Progenitor cell of endocrine pancreas (in vitro differentiated cells): ENCODE results near the gene MYOC. TPM values are rescaled to one million over a fixed set of nuclear protein-coding genes. Genes with fewer than 3 reads are reported as not detected.

Experiments used
- DNase-seq: peaks from one replicate; pipeline ENCODE4 v3.0.0; 2021; ENCODE audit warnings: low spot score; ENCODE audit not compliant: unreplicated experiment
- H3K27ac Mint-ChIP-seq: 2 replicates; pipeline ENCODE4 v1.8.0; 2021; ENCODE audit warnings: mild to moderate bottlenecking, moderate library complexity, mixed read lengths
- H3K27me3 Mint-ChIP-seq: 2 replicates; pipeline ENCODE4 v1.8.0; 2021; ENCODE audit warnings: mixed read lengths
- H3K36me3 Mint-ChIP-seq: 2 replicates; pipeline ENCODE4 v1.8.0; 2022; ENCODE audit warnings: mixed read lengths; ENCODE audit not compliant: insufficient read depth
- H3K4me1 Mint-ChIP-seq: 2 replicates; pipeline ENCODE4 v1.8.0; 2021; ENCODE audit warnings: low read depth, mixed read lengths
- H3K4me3 Mint-ChIP-seq: 2 replicates; pipeline ENCODE4 v1.8.0; 2021; ENCODE audit warnings: low read depth, mild to moderate bottlenecking, moderate library complexity, mixed read lengths
- H3K9me3 Mint-ChIP-seq: 2 replicates; pipeline ENCODE4 v1.8.0; 2021; ENCODE audit warnings: low read depth, mixed read lengths
- CTCF ChIP-seq: fragments of 200-600 bp; sonication (generic); IDR thresholded peaks from one replicate; pipeline ENCODE4 v1.5.0; 2021; ENCODE audit warnings: antibody characterized with exemption, mild to moderate bottlenecking; ENCODE audit not compliant: unreplicated experiment
- total RNA-seq: library from RNA; stranded (reverse); gene quantifications from 2 replicates; pipeline ENCODE4 v1.2.1, GENCODE V29; 2021

The MYOC gene
- total RNA-seq, 1 donor from 2014 or later = not detected

GRCh38 chr1:171676823-171677222, 24.3 kb upstream of the MYOC start:
- H3K9me3 Mint-ChIP-seq = no peaks in the 10 kb centered on the region
- no peaks in the 10 kb centered on the region for H3K4me1 Mint-ChIP-seq
- H3K4me3 Mint-ChIP-seq = no peak overlapping the region
- H3K27me3 Mint-ChIP-seq = no peaks in the 10 kb centered on the region
- TF ChIP-seq CTCF = no peak
- DNase-seq = no peak
- no peak overlapping the region for H3K27ac Mint-ChIP-seq
- no peaks in the 10 kb centered on the region for H3K36me3 Mint-ChIP-seq

DNA sequence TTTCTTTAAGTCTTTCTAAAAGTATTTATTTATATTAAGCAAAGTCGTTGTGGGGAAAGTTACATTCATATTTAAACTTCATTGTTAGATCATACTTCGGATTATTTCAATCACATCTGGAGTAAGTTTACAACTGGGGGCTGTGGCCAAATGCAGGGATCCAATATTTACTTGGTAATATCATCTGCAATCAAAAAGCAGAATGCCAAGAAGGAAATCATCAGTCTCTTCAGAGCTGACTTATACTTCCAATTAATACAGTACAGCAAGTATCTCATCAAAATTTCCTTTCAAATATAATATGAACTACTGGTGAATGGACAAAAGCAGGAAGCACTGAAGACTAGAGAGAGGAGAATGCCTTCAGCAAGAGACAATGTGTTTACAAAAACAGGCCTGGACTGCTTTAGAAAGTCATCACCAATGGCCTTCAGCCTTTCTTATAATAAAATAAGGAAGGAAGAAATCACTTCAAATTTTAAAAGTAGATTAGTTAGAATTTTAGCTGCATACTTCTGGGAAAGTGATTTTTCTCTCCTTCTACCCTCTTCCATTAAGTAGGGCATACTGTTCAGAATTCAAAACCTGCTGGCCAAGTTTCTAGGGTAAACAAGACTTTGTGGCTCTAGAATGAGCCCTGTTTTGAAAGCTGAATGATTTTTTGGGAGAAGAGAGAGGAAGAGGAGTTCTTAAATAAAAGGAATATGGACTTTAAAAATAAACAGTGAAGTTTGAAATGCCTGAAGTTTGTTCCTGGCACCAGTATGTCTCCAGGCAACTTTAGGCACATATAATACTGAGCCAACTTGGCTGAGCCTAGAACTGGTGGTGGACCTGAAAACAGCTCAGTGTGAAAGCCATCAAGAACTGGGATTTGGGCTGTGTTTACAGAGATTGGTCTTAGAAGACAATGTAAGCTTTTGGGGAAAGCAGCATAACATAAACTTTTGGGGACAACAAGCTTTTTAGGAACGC, 22.2 kb upstream of the MYOC start:
- DNase-seq = no peak
- Mint-ChIP-seq H3K4me3 (no peak overlapping the region), H3K36me3 (no peaks in the 10 kb centered on the region), H3K27ac (no peak overlapping the region), H3K9me3 (no peaks in the 10 kb centered on the region), H3K27me3 (no peaks in the 10 kb centered on the region), H3K4me1 (no peaks in the 10 kb centered on the region)
- no peak for TF ChIP-seq CTCF

DNA sequence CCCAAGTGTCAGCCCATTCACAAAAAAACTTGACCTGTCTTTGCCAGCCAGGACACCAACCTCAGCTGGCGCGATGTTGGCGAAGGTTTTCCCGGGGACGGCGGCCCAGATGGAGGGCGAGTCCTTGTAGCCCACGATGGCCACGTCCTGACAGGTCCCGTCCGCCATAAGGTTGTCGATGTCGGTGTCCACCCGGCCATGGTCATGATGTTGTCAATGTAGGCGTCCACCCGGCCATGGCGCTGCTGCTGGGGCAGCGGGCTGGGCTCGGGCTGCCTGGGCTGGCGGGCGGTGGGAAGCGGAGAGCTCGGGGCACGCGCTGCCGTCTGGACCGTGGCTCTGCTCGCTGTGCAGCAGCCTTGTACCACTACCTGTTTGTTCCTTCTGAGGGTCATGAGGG, 18.3 kb upstream of the MYOC start:
- DNase-seq = no peak
- no peak overlapping the region for H3K4me3 Mint-ChIP-seq
- no peak overlapping the region for H3K27ac Mint-ChIP-seq
- no peaks in the 10 kb centered on the region for H3K4me1 Mint-ChIP-seq
- no peaks in the 10 kb centered on the region for H3K9me3 Mint-ChIP-seq
- no peak for TF ChIP-seq CTCF
- H3K36me3 Mint-ChIP-seq = no peaks in the 10 kb centered on the region
- H3K27me3 Mint-ChIP-seq = no peaks in the 10 kb centered on the region

DNA sequence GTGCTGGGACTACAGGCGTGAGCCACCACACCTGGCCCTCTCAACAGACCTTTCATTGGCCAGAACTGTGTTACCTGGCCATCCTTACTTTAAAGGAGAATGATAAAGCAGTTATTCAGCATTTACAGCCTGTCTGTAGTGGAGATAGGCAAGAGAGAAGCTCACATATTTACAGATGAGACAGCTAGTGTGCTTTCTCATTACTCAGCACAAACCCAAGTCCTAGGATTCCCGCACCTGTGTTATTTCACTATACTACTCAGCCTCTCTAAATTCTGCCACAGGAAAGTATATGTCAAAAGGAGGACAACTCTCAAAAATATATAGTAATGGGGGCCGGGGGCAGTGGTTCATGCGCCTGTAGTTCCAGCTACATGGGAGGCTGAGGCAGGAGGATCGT, 15.9 kb upstream of the MYOC start:
- no peaks in the 10 kb centered on the region for H3K4me1 Mint-ChIP-seq
- H3K36me3 Mint-ChIP-seq = no peaks in the 10 kb centered on the region
- no peak for TF ChIP-seq CTCF
- H3K27ac Mint-ChIP-seq = no peak overlapping the region
- no peaks in the 10 kb centered on the region for H3K9me3 Mint-ChIP-seq
- DNase-seq = no peak
- H3K27me3 Mint-ChIP-seq = no peaks in the 10 kb centered on the region
- H3K4me3 Mint-ChIP-seq = no peak overlapping the region

GRCh38 chr1:171666114-171666769, 13.8 kb upstream of the MYOC start:
- peaks cover 2% of the 10 kb centered on the region for H3K4me1 Mint-ChIP-seq
- TF ChIP-seq CTCF = no peak
- H3K27me3 Mint-ChIP-seq = no peaks in the 10 kb centered on the region
- H3K4me3 Mint-ChIP-seq = no peak overlapping the region
- H3K36me3 Mint-ChIP-seq = no peaks in the 10 kb centered on the region
- H3K9me3 Mint-ChIP-seq = no peaks in the 10 kb centered on the region
- no peak overlapping the region for H3K27ac Mint-ChIP-seq
- no peak for DNase-seq
